NCI-H1417 treated with DMSO at 0.1 percent for 48 hours (cell line): Measurements from ENCODE around the gene NUDT19.
"Not testable (repeated sequence)": the region's sequence is repeated elsewhere in the genome, so short reads cannot be mapped to it uniquely, and the experiment has no call there.

Experiments
- DNase-seq: peaks from one replicate; lab custom pipeline; 2025; lab: John Stamatoyannopoulos, UW

The NUDT19 gene

DNA sequence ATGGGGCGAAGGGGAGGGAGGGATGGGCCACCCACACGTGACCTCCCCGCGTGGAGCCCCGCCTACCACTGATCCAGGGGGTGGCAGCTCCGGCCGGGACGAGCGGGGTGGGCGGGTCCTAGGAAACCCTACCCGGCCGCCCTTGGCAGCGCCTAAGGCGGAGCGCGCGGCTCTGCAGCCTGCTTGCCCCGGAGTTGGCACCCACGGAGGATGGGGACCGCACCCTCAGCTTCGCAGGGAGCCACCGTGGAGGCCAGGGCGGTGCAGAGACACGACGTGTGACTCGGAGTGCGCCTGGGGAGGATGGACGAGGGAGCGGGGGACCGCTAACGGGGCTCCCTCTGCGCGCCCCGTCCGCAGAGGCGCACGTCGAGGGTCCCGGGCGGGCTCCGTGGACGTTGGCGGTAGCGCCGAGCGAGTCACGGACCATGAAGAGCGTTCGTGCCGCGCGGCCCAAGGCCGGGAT, 15.9 kb upstream of the NUDT19 start, which contains the start of gene RGS9BP:
Gene RGS9BP (plus strand): TSS at position 129 of the 466 bp plus-strand sequence. CDS start 416 bp downstream, outside the sequence.
- no peak for DNase-seq

- DNase-seq = no peak
These were observed 15.3 kb upstream of the NUDT19 start for GRCh38 chr19:32676186-32676894.

GRCh38 chr19:32676895-32677359, 14.7 kb upstream of the NUDT19 start:
- DNase-seq = no peak

DNA sequence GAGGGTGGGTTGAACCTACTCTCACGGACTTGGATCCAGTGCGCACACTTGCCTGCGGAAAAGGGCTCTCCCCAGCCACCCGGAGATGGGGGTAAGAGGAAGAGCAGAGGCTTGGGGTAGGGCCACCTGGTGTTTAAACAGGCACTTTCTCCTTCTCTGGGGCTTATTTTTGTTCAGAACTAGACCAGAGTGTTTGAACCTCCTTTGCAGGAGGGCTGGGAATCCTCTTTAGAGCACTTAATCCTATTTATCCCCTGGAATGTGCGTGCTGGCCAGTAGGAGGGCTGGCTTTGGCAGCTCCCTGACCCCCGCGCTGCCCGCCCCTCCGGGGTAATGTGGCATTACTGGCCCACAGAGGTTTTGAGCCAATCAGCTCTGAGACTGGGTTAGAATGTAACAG, 14.0 kb upstream of the NUDT19 start:
- no peak for DNase-seq

GRCh38 chr19:32680986-32681385, 10.6 kb upstream of the NUDT19 start:
- no peak for DNase-seq

DNA sequence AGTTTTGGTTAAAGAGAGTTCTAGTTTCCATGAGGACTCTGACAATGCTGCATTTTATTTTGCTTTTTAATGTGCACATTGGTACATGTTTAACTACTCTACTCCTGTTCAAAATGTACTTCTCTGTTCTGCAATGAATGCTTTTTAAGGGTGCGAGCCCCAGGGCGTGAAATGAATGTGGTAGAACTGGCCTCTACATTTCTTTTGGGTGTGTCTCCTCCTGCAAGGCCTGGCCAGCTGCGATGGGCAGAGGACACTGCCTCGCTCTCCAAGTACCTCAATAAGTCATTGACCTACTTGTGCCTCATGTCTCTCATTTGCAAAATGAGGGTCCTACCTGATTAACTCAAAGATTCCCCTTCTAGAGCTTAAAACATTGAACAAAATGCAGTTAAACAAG, 9.3 kb upstream of the NUDT19 start:
- DNase-seq = no peak

- no peak for DNase-seq
These were observed 4.7 kb upstream of the NUDT19 start for GRCh38 chr19:32686847-32687475.

DNA sequence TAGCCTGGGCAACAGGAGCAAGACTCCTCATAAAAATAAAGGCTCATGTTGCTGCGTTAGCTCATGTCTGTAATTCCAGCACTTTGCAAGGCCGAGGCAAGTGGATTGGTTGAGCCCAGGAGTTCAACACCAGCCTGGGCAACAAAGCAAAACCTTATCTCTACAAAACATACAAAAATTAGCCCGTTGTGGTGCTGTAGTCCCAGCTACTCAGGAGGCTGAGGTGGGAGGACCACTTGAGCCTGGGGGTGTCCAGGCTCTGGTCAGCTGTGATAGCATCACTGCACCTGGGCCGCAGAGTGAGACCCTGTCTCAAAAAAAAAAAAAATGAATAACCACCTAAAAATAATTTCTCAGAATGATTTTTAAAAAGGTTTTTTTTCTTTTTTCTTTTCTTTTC, 3.9 kb upstream of the NUDT19 start:
- DNase-seq = no peak

- no peak for DNase-seq
These were observed 3.3 kb upstream of the NUDT19 start for GRCh38 chr19:32688311-32688710.

DNA sequence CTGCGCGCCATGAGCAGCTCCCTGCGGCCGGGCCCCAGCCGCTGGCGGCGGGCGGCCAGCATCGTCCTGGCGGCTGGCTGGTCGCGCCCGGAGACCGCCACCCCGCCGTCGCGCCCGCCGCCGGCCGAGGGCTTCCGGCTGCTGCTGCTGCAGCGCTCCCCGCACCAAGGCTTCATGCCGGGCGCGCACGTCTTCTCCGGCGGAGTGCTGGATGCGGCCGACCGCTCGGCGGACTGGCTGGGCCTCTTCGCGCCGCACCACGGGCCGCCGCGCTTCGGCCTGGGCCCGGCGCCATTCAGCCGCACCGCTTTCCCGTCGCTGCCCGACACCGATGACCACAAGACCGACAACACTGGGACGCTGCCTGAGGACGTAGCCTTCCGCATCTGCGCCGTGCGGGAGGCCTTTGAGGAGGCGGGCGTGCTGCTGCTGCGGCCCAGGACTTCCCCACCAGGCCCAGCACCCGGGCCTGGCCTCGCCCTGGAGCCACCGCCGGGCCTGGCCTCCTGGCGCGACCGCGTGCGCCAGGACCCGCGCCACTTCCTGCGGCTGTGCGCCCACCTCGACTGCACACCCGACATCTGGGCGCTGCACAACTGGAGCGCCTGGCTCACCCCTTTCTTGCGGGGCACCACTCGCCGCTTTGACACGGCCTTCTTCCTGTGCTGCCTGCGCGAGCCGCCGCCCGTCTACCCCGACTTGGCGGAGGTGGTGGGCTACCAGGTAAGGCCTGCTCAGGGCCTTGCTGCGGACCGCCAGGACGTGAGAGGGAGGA, 518 bp downstream of the NUDT19 start:
- DNase-seq = no peak

DNA sequence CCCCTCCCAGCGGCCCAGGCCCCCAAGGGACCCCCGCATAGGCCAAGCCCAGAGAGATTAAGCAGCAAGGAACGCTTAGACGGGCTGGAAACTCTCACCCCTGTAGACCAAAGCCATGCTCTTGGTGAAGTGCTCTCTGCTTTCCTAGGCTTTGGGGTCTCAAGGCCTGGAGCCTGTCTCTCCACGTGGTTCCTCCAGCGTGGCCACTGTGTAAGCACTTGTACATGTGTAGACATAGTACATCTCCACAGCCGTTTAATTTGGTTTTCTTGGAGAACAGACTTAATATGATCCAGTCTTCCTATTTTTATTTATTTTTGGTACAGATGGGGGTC, 1.1 kb downstream of the NUDT19 start:
- DNase-seq = no peak

DNA sequence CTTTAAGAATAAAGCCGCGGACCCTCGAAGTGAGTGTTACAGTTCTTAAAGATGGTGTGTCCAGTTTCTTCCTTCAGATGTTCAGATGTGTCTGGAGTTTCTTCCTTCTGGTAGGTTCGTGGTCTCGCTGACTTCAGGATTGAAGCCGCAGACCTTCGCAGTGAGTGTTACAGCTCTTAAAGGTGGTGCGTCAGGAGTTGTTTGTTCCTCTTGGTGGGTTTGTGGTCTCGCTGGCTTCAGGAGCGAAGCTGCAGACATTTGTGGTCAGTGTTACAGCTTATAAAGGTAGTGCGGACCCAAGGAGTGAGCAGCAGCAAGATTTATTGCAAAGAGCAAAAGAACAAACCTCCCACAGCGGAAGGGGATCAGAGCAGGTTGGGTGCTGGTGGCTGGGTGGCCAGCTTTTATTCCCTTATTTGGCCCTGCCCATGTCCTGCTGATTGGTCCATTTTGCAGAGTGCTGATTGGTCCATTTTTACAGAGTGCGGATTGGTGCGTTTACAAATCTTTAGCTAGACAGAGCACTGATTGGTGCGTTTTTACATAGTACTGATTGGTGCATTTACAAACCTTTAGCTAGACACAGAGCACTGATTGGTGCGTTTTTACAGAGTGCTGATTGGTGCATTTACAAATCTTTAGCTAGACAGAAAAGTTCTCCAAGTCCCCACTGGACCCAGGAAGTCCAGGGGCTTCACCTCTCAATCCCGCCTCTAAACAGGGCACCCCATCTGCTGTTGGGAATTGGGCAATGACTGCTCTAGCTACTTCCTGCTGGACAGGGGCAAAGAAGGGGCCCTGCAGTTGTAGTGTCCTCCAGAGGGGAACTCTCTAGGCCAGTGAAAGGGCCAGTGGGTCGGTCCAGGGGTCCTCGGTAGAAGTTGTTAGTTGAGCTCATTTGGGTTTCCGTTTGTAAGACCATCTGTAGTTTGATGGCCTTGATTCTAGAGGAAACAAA, 1.8 kb downstream of the NUDT19 start:
- DNase-seq = not testable (repeated sequence)

DNA sequence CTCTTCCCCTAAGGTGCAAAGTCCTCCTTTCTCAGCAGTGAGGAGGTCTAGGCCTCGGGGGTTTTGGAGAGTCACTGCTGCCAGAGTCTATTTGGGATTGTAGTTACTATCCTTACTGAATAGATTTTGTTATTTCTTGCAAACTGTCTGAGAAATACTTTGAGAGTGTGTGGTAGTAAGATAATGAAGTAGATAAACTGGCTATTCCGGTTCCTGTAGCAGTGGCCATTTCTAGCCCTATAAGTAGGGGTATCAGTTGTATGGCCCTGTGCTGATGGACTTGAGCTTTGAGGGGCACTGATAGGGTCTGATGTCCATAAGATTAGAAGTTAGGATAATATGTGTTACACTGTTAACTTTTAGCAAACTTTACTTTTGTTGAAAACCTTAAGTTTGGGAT, 2.7 kb downstream of the NUDT19 start:
- DNase-seq = not testable (repeated sequence)

- DNase-seq = not testable (repeated sequence)
These were observed 3.2 kb downstream of the NUDT19 start for GRCh38 chr19:32694851-32695250.

DNA sequence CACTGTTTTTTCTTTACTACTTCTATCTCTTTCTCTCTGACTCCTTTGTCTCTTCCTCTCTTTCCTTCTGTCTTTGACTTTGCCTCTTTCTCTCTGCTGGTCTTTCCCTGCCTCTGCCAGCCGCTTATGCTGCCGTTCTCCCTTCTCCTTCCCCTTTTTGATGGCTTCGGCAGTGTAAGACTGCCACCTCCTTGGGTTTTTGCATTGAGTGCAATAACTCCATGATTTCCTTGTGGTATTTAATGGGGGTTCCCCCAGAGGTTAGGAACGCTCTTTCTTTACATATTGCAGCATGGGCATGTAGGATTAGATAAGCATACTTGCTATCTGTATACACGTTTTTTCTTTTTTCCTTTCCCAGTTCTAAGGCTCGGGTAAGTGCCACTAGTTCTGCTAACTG, 3.9 kb downstream of the NUDT19 start:
- not testable (repeated sequence) for DNase-seq

DNA sequence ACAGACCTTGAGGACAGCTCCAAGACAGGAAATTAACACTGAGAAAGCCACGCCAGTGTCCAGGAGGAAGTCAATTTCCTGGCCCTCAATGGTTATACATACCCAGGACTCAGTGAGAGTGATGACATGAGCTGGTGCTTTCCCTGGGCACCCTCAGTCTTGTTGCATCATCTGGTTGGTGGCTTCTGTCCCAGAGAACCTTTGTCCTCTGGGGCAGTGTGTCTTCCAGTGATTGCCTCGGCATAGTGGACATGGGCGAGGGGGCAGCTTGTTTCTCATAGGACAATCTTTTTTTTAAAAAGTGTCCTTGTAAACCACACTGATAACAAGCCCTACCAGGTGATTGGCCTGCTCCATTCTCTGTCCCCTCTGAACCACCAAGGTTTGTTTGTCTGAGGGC, 5.2 kb downstream of the NUDT19 start:
- not testable (repeated sequence) for DNase-seq

DNA sequence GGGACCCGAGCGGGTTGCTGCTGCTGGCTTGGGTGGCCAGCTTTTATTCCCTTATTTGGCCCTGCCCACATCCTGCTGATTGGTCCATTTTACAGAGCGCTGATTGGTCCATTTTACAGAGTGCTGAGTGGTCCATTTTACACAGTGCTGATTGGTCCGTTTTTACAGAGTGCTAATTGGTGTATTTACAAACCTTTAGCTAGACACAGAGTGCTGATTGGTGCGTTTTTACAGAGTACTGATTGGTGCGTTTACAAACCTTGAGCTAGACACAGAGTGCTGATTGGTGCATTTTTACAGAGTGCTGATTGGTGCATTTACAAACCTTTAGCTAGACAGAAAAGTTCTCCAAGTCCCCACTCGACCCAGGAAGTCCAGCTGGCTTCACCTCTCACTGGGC, 8.5 kb downstream of the NUDT19 start:
- DNase-seq = not testable (repeated sequence)

DNA sequence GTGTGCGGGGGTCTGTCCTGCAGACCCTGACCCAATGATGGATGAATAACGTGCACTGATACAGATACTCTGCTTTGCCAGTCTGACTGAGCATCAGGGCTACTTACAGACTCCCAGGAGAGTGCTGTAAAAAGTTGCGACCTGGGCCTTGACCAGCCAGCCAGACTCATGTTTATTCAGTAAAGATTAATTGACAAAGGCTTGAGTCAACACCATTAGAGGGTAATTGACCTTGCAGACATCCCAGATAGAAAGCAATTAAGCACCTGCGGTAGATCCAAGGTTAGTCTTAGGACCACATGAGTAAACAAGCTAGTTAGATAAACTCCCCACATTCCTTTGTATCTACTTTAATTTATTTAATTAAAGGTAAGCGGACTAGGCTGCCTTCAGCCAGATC, 10.4 kb downstream of the NUDT19 start:
- peak; percentile 36 for DNase-seq

- DNase-seq = not testable (repeated sequence)
These were observed 12.4 kb downstream of the NUDT19 start for GRCh38 chr19:32704006-32704405.

DNA sequence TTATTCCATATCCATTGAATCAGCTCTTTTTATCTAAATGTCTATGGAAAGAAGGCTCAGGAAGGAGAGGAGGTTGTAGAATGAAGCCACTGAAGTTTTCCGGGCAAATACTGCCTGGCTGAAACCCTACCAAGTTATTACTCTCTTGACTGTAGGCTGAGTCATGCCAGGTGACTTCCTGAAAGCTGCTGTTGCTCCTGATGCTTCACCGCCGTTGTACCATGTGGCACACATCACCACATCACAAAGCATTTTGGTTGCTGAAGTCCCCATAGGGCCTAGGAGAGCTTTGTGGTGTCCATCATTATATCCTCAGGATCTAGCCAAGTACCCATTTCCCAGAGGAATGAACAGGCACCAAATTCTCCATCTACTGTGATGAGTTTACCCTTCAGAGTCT, 16.8 kb downstream of the NUDT19 start:
- no peak for DNase-seq

DNA sequence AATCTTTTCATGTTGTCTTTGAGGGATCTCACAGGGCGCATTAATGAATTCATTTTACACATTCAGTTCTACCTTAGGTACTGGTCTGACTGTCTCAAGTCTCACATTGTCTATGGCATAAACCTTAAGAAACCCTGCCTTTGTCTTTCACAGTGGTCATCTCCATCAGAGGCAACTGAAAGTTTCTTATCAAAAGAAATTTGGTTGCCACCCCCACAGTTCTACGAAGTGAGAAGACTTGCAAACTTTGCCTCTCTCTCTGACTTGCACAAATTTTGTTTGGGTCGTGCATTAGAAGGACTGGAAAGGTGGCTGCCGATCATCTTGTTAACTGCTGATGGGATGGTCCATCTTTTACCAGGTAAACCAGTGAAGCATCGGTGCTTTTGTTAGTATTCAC, 17.4 kb downstream of the NUDT19 start:
- no peak for DNase-seq

- no peak for DNase-seq
These were observed 20.1 kb downstream of the NUDT19 start for GRCh38 chr19:32711747-32712146.
